Measurements from ENCODE around the gene MBNL3. TPM values are rescaled to one million over a fixed set of nuclear protein-coding genes. Genes with fewer than 3 reads are reported as not detected.

MBNL3 gene
- total RNA-seq, 3 donors from 2014 or later: 14.5 to 18.6 (median 17.0) TPM

- Mint-ChIP-seq H3K36me3 (ENCODE audit: insufficient read depth) (peaks cover 3% of the 10 kb centered on the region), H3K27me3 (ENCODE audit: low read depth) (no peaks in the 10 kb centered on the region), H3K9me3 (no peaks in the 10 kb centered on the region), H3K4me1 (ENCODE audit: low read depth) (peaks cover 3% of the 10 kb centered on the region), H3K4me3 (no peak overlapping the region)
- DNase-seq (no peak), ATAC-seq (no peak)
Observed at GRCh38 chrX:132393992-132394391, 94.8 kb downstream of the MBNL3 start.

GRCh38 chrX:132393485-132393884, 95.4 kb downstream of the MBNL3 start:
- DNase-seq: no peak
- Mint-ChIP-seq H3K27me3 (ENCODE audit: low read depth) (no peaks in the 10 kb centered on the region), H3K4me1 (ENCODE audit: low read depth) (peaks cover 3% of the 10 kb centered on the region), H3K9me3 (no peaks in the 10 kb centered on the region), H3K4me3 (no peak overlapping the region), H3K36me3 (ENCODE audit: insufficient read depth) (peaks cover 3% of the 10 kb centered on the region)
- peak in 1 of 2 donors; percentile 21 for ATAC-seq

- DNase-seq (no peak), ATAC-seq (no peak)
- peaks cover 3% of the 10 kb centered on the region for H3K4me1 Mint-ChIP-seq (ENCODE audit: low read depth)
- H3K4me3 Mint-ChIP-seq: no peak overlapping the region
- H3K27me3 Mint-ChIP-seq (ENCODE audit: low read depth): no peaks in the 10 kb centered on the region
- peaks cover 3% of the 10 kb centered on the region for H3K36me3 Mint-ChIP-seq (ENCODE audit: insufficient read depth)
- H3K9me3 Mint-ChIP-seq: no peaks in the 10 kb centered on the region
Observed at GRCh38 chrX:132393085-132393484, 95.8 kb downstream of the MBNL3 start.

- DNase-seq (no peak), ATAC-seq (no peak)
- Mint-ChIP-seq H3K27me3 (ENCODE audit: low read depth) (no peaks in the 10 kb centered on the region), H3K4me3 (no peak overlapping the region), H3K36me3 (ENCODE audit: insufficient read depth) (peaks cover 5% of the 10 kb centered on the region), H3K4me1 (ENCODE audit: low read depth) (peaks cover 3% of the 10 kb centered on the region), H3K9me3 (no peaks in the 10 kb centered on the region)
Observed at GRCh38 chrX:132390792-132391191, 98.0 kb downstream of the MBNL3 start.

GRCh38 chrX:132389480-132389879, 99.4 kb downstream of the MBNL3 start:
- Mint-ChIP-seq H3K9me3 (no peaks in the 10 kb centered on the region), H3K4me1 (ENCODE audit: low read depth) (peaks cover 3% of the 10 kb centered on the region), H3K4me3 (no peak overlapping the region), H3K27me3 (ENCODE audit: low read depth) (no peaks in the 10 kb centered on the region), H3K36me3 (ENCODE audit: insufficient read depth) (peaks cover 5% of the 10 kb centered on the region)
- no peak for DNase-seq
- ATAC-seq: no peak

- ATAC-seq: no peak
Observed at GRCh38 chrX:132388371-132388770, 100.5 kb downstream of the MBNL3 start.

GRCh38 chrX:132384301-132384700, 104.5 kb downstream of the MBNL3 start:
- DNase-seq (no peak), ATAC-seq (no peak)
- H3K4me3 Mint-ChIP-seq: no peak overlapping the region
- no peaks in the 10 kb centered on the region for H3K4me1 Mint-ChIP-seq (ENCODE audit: low read depth)
- H3K9me3 Mint-ChIP-seq: no peaks in the 10 kb centered on the region
- H3K36me3 Mint-ChIP-seq (ENCODE audit: insufficient read depth): peaks cover 13% of the 10 kb centered on the region
- no peaks in the 10 kb centered on the region for H3K27me3 Mint-ChIP-seq (ENCODE audit: low read depth)

More at GRCh38 chrX:132388371-132388770, 100.5 kb downstream of the MBNL3 start:
- Mint-ChIP-seq H3K36me3 (ENCODE audit: insufficient read depth) (peaks cover 5% of the 10 kb centered on the region), H3K4me1 (ENCODE audit: low read depth) (no peaks in the 10 kb centered on the region), H3K27me3 (ENCODE audit: low read depth) (no peaks in the 10 kb centered on the region), H3K9me3 (no peaks in the 10 kb centered on the region), H3K4me3 (no peak overlapping the region)
- no peak for DNase-seq

GRCh38 chrX:132382068-132382467, 106.8 kb downstream of the MBNL3 start:
- H3K27me3 Mint-ChIP-seq (ENCODE audit: low read depth): no peaks in the 10 kb centered on the region
- H3K4me3 Mint-ChIP-seq: no peak overlapping the region
- no peaks in the 10 kb centered on the region for H3K4me1 Mint-ChIP-seq (ENCODE audit: low read depth)

GRCh38 chrX:132378281-132378680, 110.6 kb downstream of the MBNL3 start:
- Mint-ChIP-seq H3K9me3 (no peaks in the 10 kb centered on the region), H3K4me3 (no peak overlapping the region), H3K36me3 (ENCODE audit: insufficient read depth) (peaks cover 10% of the 10 kb centered on the region), H3K4me1 (ENCODE audit: low read depth) (no peaks in the 10 kb centered on the region), H3K27me3 (ENCODE audit: low read depth) (no peaks in the 10 kb centered on the region)
- DNase-seq: no peak
- ATAC-seq: no peak

More at GRCh38 chrX:132382068-132382467, 106.8 kb downstream of the MBNL3 start:
- DNase-seq (no peak), ATAC-seq (no peak)
- Mint-ChIP-seq H3K36me3 (ENCODE audit: insufficient read depth) (peaks cover 8% of the 10 kb centered on the region), H3K9me3 (no peaks in the 10 kb centered on the region)

- Mint-ChIP-seq H3K9me3 (no peaks in the 10 kb centered on the region), H3K27me3 (ENCODE audit: low read depth) (no peaks in the 10 kb centered on the region), H3K4me1 (ENCODE audit: low read depth) (no peaks in the 10 kb centered on the region), H3K4me3 (no peak overlapping the region), H3K36me3 (ENCODE audit: insufficient read depth) (peaks cover 4% of the 10 kb centered on the region)
- ATAC-seq (no peak), DNase-seq (no peak)
Observed at GRCh38 chrX:132375941-132376340, 112.9 kb downstream of the MBNL3 start.

- Mint-ChIP-seq H3K4me1 (ENCODE audit: low read depth) (no peaks in the 10 kb centered on the region), H3K27me3 (ENCODE audit: low read depth) (no peaks in the 10 kb centered on the region), H3K9me3 (no peaks in the 10 kb centered on the region), H3K4me3 (no peak overlapping the region), H3K36me3 (ENCODE audit: insufficient read depth) (peaks cover 3% of the 10 kb centered on the region)
- no peak for DNase-seq
- ATAC-seq: no peak
Observed at GRCh38 chrX:132373610-132374009, 115.2 kb downstream of the MBNL3 start.

GRCh38 chrX:132369617-132370326, 119.1 kb downstream of the MBNL3 start:
- Mint-ChIP-seq H3K4me3 (no peak overlapping the region), H3K9me3 (no peaks in the 10 kb centered on the region), H3K4me1 (ENCODE audit: low read depth) (no peaks in the 10 kb centered on the region), H3K27me3 (ENCODE audit: low read depth) (no peaks in the 10 kb centered on the region), H3K36me3 (ENCODE audit: insufficient read depth) (no peaks in the 10 kb centered on the region)
- DNase-seq (no peak), ATAC-seq (no peak)

- no peaks in the 10 kb centered on the region for H3K36me3 Mint-ChIP-seq (ENCODE audit: insufficient read depth)
- DNase-seq (no peak), ATAC-seq (no peak)
- no peak overlapping the region for H3K4me3 Mint-ChIP-seq
- no peaks in the 10 kb centered on the region for H3K9me3 Mint-ChIP-seq
- H3K4me1 Mint-ChIP-seq (ENCODE audit: low read depth): peaks cover 4% of the 10 kb centered on the region
- H3K27me3 Mint-ChIP-seq (ENCODE audit: low read depth): no peaks in the 10 kb centered on the region
Observed at GRCh38 chrX:132367984-132368383, 120.9 kb downstream of the MBNL3 start.

GRCh38 chrX:132367314-132367713, 121.5 kb downstream of the MBNL3 start:
- Mint-ChIP-seq H3K4me1 (ENCODE audit: low read depth) (peaks cover 4% of the 10 kb centered on the region), H3K27me3 (ENCODE audit: low read depth) (no peaks in the 10 kb centered on the region)

GRCh38 chrX:132365490-132365889, 123.3 kb downstream of the MBNL3 start:
- H3K4me1 Mint-ChIP-seq (ENCODE audit: low read depth): peaks cover 4% of the 10 kb centered on the region
- no peak overlapping the region for H3K4me3 Mint-ChIP-seq
- no peaks in the 10 kb centered on the region for H3K36me3 Mint-ChIP-seq (ENCODE audit: insufficient read depth)
- H3K27me3 Mint-ChIP-seq (ENCODE audit: low read depth): no peaks in the 10 kb centered on the region
- no peaks in the 10 kb centered on the region for H3K9me3 Mint-ChIP-seq
- ATAC-seq: peak in 1 of 2 donors; percentile 27
- no peak for DNase-seq

More at GRCh38 chrX:132367314-132367713, 121.5 kb downstream of the MBNL3 start:
- ATAC-seq: no peak
- Mint-ChIP-seq H3K4me3 (no peak overlapping the region), H3K9me3 (no peaks in the 10 kb centered on the region), H3K36me3 (ENCODE audit: insufficient read depth) (no peaks in the 10 kb centered on the region)
- no peak for DNase-seq
